GM19240 (cell line): Measurements from ENCODE around the gene RNU6-1.

Source experiments
- DNase-seq: peaks from one replicate; pipeline ENCODE4 v3.0.0; 2011; ENCODE audit warnings: low spot score; ENCODE audit not compliant: insufficient read length

Gene RNU6-1

GRCh38 chr15:67834581-67835296 lies 5.1 kb downstream of the RNU6-1 start:
- DNase-seq = no peak

- no peak for DNase-seq
Observed at GRCh38 chr15:67833710-67834511, 5.9 kb downstream of the RNU6-1 start.

- DNase-seq = no peak
Observed at GRCh38 chr15:67832897-67833709, 6.7 kb downstream of the RNU6-1 start.

- no peak for DNase-seq
Observed at GRCh38 chr15:67832031-67832551, 7.8 kb downstream of the RNU6-1 start.

GRCh38 chr15:67831363-67831762 lies 8.5 kb downstream of the RNU6-1 start:
- DNase-seq = no peak

GRCh38 chr15:67829647-67830504 lies 10.0 kb downstream of the RNU6-1 start:
- DNase-seq = no peak

- DNase-seq = no peak
Observed at GRCh38 chr15:67828969-67829646, 10.7 kb downstream of the RNU6-1 start.

GRCh38 chr15:67828278-67828968 lies 11.4 kb downstream of the RNU6-1 start:
- DNase-seq = no peak

GRCh38 chr15:67827562-67828277 lies 12.1 kb downstream of the RNU6-1 start:
- no peak for DNase-seq

GRCh38 chr15:67826717-67827561 lies 12.9 kb downstream of the RNU6-1 start:
- DNase-seq = no peak

- DNase-seq = no peak
Observed at GRCh38 chr15:67825881-67826716, 13.7 kb downstream of the RNU6-1 start.

- DNase-seq = no peak
Observed at GRCh38 chr15:67824976-67825880, 14.6 kb downstream of the RNU6-1 start, which contains the start of gene SKOR1. TSS of gene SKOR1 (plus strand) at chr15:67825509. CDS start at chr15:67825603, 94 bp downstream.

GRCh38 chr15:67824197-67824968 lies 15.5 kb downstream of the RNU6-1 start:
- DNase-seq = no peak

GRCh38 chr15:67823314-67824196 lies 16.3 kb downstream of the RNU6-1 start:
- no peak for DNase-seq
